GM12878 (cell line): ENCODE data around the gene RAF1. TPM values are rescaled to one million over a fixed set of nuclear protein-coding genes. Genes with fewer than 3 reads are reported as not detected.

Experiments
- BRCA1 ChIP-seq: IDR thresholded peaks from 2 replicates; pipeline ENCODE4 v1.6.1; 2011; ENCODE audit warnings: low read depth, low read length, improper control_type of control experiment
- CBX3 ChIP-seq: fragments of 200-600 bp; sonication (generic); IDR thresholded peaks from 2 replicates; pipeline ENCODE4 v1.6.1; 2016; ENCODE audit warnings: low read depth, borderline replicate concordance
- HDAC2 ChIP-seq: fragments of 200-600 bp; sonication (generic); IDR thresholded peaks from 2 replicates; pipeline ENCODE4 v1.6.1; 2017
- IKZF2 ChIP-seq, 2 experiments: fragments of 450-650 bp; IDR thresholded peaks; 2 replicates each; pipeline ENCODE4 v1.6.1; 2017; ENCODE audit warnings: mild to moderate bottlenecking in 2 of 2, moderate library complexity in 2 of 2
- JUNB ChIP-seq: IDR thresholded peaks from 2 replicates; pipeline ENCODE4 v1.6.1; 2016; ENCODE audit warnings: antibody characterized with exemption, mild to moderate bottlenecking
- LARP7 ChIP-seq: fragments of 450-650 bp; IDR thresholded peaks from 2 replicates; pipeline ENCODE4 v1.6.1; 2017; ENCODE audit warnings: mild to moderate bottlenecking
- MTA3 ChIP-seq: IDR thresholded peaks from 2 replicates; pipeline ENCODE4 v1.6.1; 2012; ENCODE audit warnings: low read length, inconsistent platforms, borderline replicate concordance
- NKRF ChIP-seq: fragments of 450-650 bp; conservative IDR thresholded peaks from 2 replicates; pipeline ENCODE4 v1.6.1; 2017; ENCODE audit warnings: mild to moderate bottlenecking, moderate library complexity
- PML ChIP-seq: IDR thresholded peaks from 2 replicates; pipeline ENCODE4 v1.6.1; 2012; ENCODE audit warnings: low read length, inconsistent platforms
- RELB ChIP-seq: fragments of 450-650 bp; IDR thresholded peaks from 2 replicates; pipeline ENCODE4 v1.6.1; 2017; ENCODE audit warnings: low read depth, mild to moderate bottlenecking, moderate library complexity
- RUNX3 ChIP-seq: IDR thresholded peaks from 2 replicates; pipeline ENCODE4 v1.6.1; 2012; ENCODE audit warnings: low read length, inconsistent platforms
- SMAD5 ChIP-seq: IDR thresholded peaks from 2 replicates; pipeline ENCODE4 v1.6.1; 2016; ENCODE audit warnings: antibody characterized with exemption, low read depth
- STAT1 ChIP-seq: fragments of 450-650 bp; conservative IDR thresholded peaks from 2 replicates; pipeline ENCODE4 v1.6.1; 2014; ENCODE audit warnings: antibody characterized with exemption, mild to moderate bottlenecking
- ZBTB11 ChIP-seq: fragments of 450-650 bp; formaldehyde crosslinking; IDR thresholded peaks from 2 replicates; pipeline ENCODE4 v1.5.0; 2022; ENCODE audit warnings: mild to moderate bottlenecking, missing genetic modification characterization
- ZZZ3 ChIP-seq: IDR thresholded peaks from 2 replicates; pipeline ENCODE4 v1.6.1; 2011; ENCODE audit warnings: low read depth; ENCODE audit not compliant: control insufficient read depth, insufficient read length
- polyA plus RNA-seq, 11 experiments: library from polyadenylated mRNA; depleted of rRNA in 4 of 11; unstranded in 6 of 11; stranded (reverse) in 5 of 11; fragments of >200 nt; fragmentation: Nextera tagmentation in 4 of 11; fragmentation: Illumina TruSeq in 1 of 11; extraction: Ambion mirVana in 4 of 11; extraction: Trizol in 1 of 11; gene quantifications; 1 replicate in 1 of 11; 2 replicates in 10 of 11; pipeline versions ENCODE4 v1.2.1 to v1.2.3, GENCODE V29; 2011 to 2016; ENCODE audit warnings: inconsistent platforms in 2 of 11, missing spikeins in 2 of 11, low read depth in 1 of 11
- total RNA-seq, 4 experiments: library from RNA; depleted of rRNA in 3 of 4; stranded (reverse); fragments of >200 nt in 3 of 4; fragmentation: Illumina TruSeq in 1 of 4; extraction: Trizol in 1 of 4; gene quantifications; 2 replicates each; pipeline versions ENCODE4 v1.2.1 to v1.2.3, GENCODE V29; 2013 to 2021

RAF1 gene
- total and polyA plus RNA-seq, 10 of the 15 experiments (the other 5 are each of a cell fraction or from before 2014, with no cell fraction given): 20.4 to 151 (median 77.8) TPM

GRCh38 chr3:12556690-12557472 lies 107.0 kb downstream of the RAF1 start, which contains the start of gene MKRN2 (continued):
- TF ChIP-seq ZBTB11 (peak; percentile 96), NKRF (peak; percentile 87), SMAD5 (peak; percentile 78), CBX3 (no peak), LARP7 (peak; percentile 94), ZZZ3 (no peak), RELB (peak; percentile 89), JUNB (no peak), HDAC2 (no peak), RUNX3 (0 out of 2 replicates have a peak, but pooled peaks have one; percentile 19), PML (peak; percentile 82), IKZF2 (IDR thresholded peaks at IDR 0.05) (peak; percentile 92 to 94), STAT1 (peak; percentile 63; the same call in 1 of the 2 replicates), MTA3 (peak; percentile 21; the same call in 1 of the 2 replicates), BRCA1 (no peak)
